HepG2 (cell line): Measurements from ENCODE around the gene YAP1. TPM values are rescaled to one million over a fixed set of nuclear protein-coding genes. Genes with fewer than 3 reads are reported as not detected.

Source experiments
- ATAC-seq: fragments of 200-7000 bp; cut with Tn5 transposase; 3 replicates; pipeline ENCODE4 v1.9.1; 2020; ENCODE audit warnings: mild to moderate bottlenecking, moderate library complexity
- BruUV-seq: library from RNA; stranded (reverse); fragments of 400-500 nt; replicated peaks from 2 replicates; lab custom pipeline; 2021; lab: Mats Ljungman, UMichigan
- CTCF ChIA-PET: fragments of 300-600 bp; formaldehyde crosslinking; extraction: SDS; loops from one replicate; lab custom pipeline; 2021; ENCODE audit warnings: low total read pairs, inconsistent platforms, low intra/inter-chr PET ratio; lab: Yijun Ruan, JAX
- POLR2A ChIA-PET: fragments of 350-600 bp; sonication (Branson Sonifier 250); formaldehyde crosslinking; loops from one replicate; lab custom pipeline; 2020; ENCODE audit warnings: antibody characterized with exemption, inconsistent platforms; lab: Yijun Ruan, JAX
- DNase-seq: peaks from one replicate; pipeline ENCODE4 v3.0.0-alpha.2; 2015; ENCODE audit warnings: low spot score
- FAIRE-seq: peaks from 3 replicates; lab custom pipeline; 2011; peaks lifted over from hg19 to GRCh38; lab: Jason Lieb, UNC
- H2AFZ ChIP-seq: one replicate; pipeline ENCODE4 v1.6.1; 2011; ENCODE audit warnings: low read length, inconsistent platforms
- H3K27ac ChIP-seq: fragments of 300-600 bp; 3 replicates; pipeline ENCODE4 v1.8.0; 2011; ENCODE audit warnings: mixed run types, mild to moderate bottlenecking, mixed read lengths, low read length, inconsistent platforms; ENCODE audit not compliant: insufficient read depth; ENCODE audit errors: extremely low read length
- H3K27me3 ChIP-seq, 2 experiments: fragments of 200-600 bp in 1 of 2; 2 replicates in 1 of 2; 3 replicates in 1 of 2; pipeline versions ENCODE4 v1.6.0 to v1.8.0; 2011; ENCODE audit warnings: low read length in 2 of 2, mild to moderate bottlenecking in 2 of 2, moderate library complexity in 2 of 2, inconsistent platforms in 1 of 2; ENCODE audit not compliant: insufficient read depth in 2 of 2, control insufficient read depth in 1 of 2
- H3K36me3 ChIP-seq, 2 experiments: fragments of 200-600 bp in 1 of 2; replicated peaks in 1 of 2; 2 replicates in 1 of 2; 3 replicates in 1 of 2; pipeline versions ENCODE4 v1.5.1 to v1.8.0; 2011; ENCODE audit warnings: low read length in 2 of 2, inconsistent platforms in 1 of 2; ENCODE audit not compliant: insufficient read depth in 2 of 2, control insufficient read depth in 1 of 2
- H3K4me1 ChIP-seq: 2 replicates; pipeline ENCODE4 v1.5.1; 2012; ENCODE audit warnings: low read length, inconsistent platforms; ENCODE audit not compliant: insufficient read depth
- H3K4me2 ChIP-seq: 2 replicates; pipeline ENCODE4 v1.6.0; 2011; ENCODE audit warnings: low read depth, low read length, inconsistent platforms
- H3K4me3 ChIP-seq, 3 experiments: fragments of 200-600 bp in 1 of 3; sonication (generic), shearing (Covaris generic) in 1 of 3; replicated peaks in 1 of 3; 2 replicates each; pipeline ENCODE4 v1.5.1; 2011 to 2016; ENCODE audit warnings: low read length in 3 of 3, inconsistent platforms in 2 of 3, low read depth in 2 of 3, mild to moderate bottlenecking in 2 of 3, control low read depth in 1 of 3, mixed read lengths in 1 of 3; ENCODE audit not compliant: insufficient read depth in 1 of 3
- H3K79me2 ChIP-seq: one replicate; pipeline ENCODE4 v1.6.1; 2011; ENCODE audit warnings: low read length, inconsistent platforms; ENCODE audit not compliant: insufficient read depth
- H3K9ac ChIP-seq: 2 replicates; pipeline ENCODE4 v1.6.0; 2011; ENCODE audit warnings: mild to moderate bottlenecking, low read depth, low read length, inconsistent platforms; ENCODE audit not compliant: insufficient read depth
- H3K9me3 ChIP-seq: 2 replicates; pipeline ENCODE4 v1.5.1; 2012; ENCODE audit warnings: mild to moderate bottlenecking, low read length
- H4K20me1 ChIP-seq: 2 replicates; pipeline ENCODE4 v1.6.0; 2011; ENCODE audit warnings: inconsistent platforms, mild to moderate bottlenecking, low read length, moderate library complexity; ENCODE audit not compliant: insufficient read depth
- CEBPZ ChIP-seq: IDR thresholded peaks from 2 replicates; pipeline ENCODE4 v1.6.1; 2012; ENCODE audit warnings: low read length, improper control_type of control experiment
- ERF ChIP-seq: IDR thresholded peaks from 2 replicates; pipeline ENCODE4 v1.6.1; 2018; ENCODE audit warnings: missing biosample characterization, missing genetic modification reagents
- NFIC ChIP-seq: IDR thresholded peaks from 2 replicates; pipeline ENCODE4 v1.6.1; 2012; ENCODE audit warnings: mild to moderate bottlenecking, low read length, inconsistent platforms
- ZFP1 ChIP-seq: IDR thresholded peaks from 2 replicates; pipeline ENCODE4 v1.6.1; 2016
- ZKSCAN1 ChIP-seq: fragments of 150-350 bp; IDR thresholded peaks from 2 replicates; pipeline ENCODE4 v1.6.1; 2014; ENCODE audit warnings: low read length
- ZNF678 ChIP-seq: sonication (generic); formaldehyde crosslinking; IDR thresholded peaks from 2 replicates; pipeline ENCODE4 v1.4.0; 2020; ENCODE audit warnings: mild to moderate bottlenecking, missing genetic modification reagents
- ZNF788 ChIP-seq: sonication (generic); formaldehyde crosslinking; IDR thresholded peaks from 2 replicates; pipeline ENCODE4 v1.5.0; 2020; ENCODE audit warnings: mild to moderate bottlenecking, missing genetic modification reagents, borderline replicate concordance
- WGBS: methylation state at CpG from one replicate; pipeline ENCODE4 v1.1.6; 2017; ENCODE audit warnings: low lambda C conversion rate; 5-methylcytosine and 5-hydroxymethylcytosine counted together
- in situ Hi-C: cut with HindIII; loops from 2 replicates; pipeline ENCODE4 v1.10.0; 2017; ENCODE audit warnings: low pct_unique_long_range_greater_than_20kb; ENCODE audit not compliant: extremely low pct_ligation_motif_present
- intact Hi-C: fragments of 100-400 bp; cut with micrococcal nuclease; formaldehyde crosslinking; loops from one replicate; pipeline ENCODE4 v1.10.0; 2022; ENCODE audit not compliant: unreplicated experiment
- polyA plus RNA-seq, 8 experiments: library from polyadenylated mRNA; depleted of rRNA in 3 of 8; stranded (reverse) in 7 of 8; unstranded in 1 of 8; fragments of >200 nt; fragmentation: Illumina TruSeq in 4 of 8; extraction: Trizol in 4 of 8; gene quantifications; 2 replicates each; pipeline versions ENCODE4 v1.2.1 to v1.2.3, GENCODE V29; 2011 to 2016; ENCODE audit warnings: low read depth in 4 of 8, missing spikeins in 1 of 8, mixed read lengths in 1 of 8; ENCODE audit not compliant: insufficient read depth in 1 of 8
- total RNA-seq, 5 experiments: library from RNA; depleted of rRNA; stranded (reverse); fragments of >200 nt; fragmentation: Illumina TruSeq; extraction: Trizol; gene quantifications; 2 replicates each; pipeline ENCODE4 v1.2.3, GENCODE V29; 2016; ENCODE audit warnings: low read depth in 1 of 5

YAP1 gene
- total and polyA plus RNA-seq, 2 of the 13 experiments (the other 11 are each of a cell fraction or from before 2014, with no cell fraction given): 59.5 to 91.0 TPM

- BruUV-seq: no TSS peak
- TF ChIP-seq ZNF788 (CRISPR knock-in tag): no peak
- no peak for TF ChIP-seq ZKSCAN1
- TF ChIP-seq CEBPZ: no peak
- TF ChIP-seq ZNF678 (CRISPR knock-in tag): no peak
- TF ChIP-seq NFIC: no peak
- no peak for TF ChIP-seq ERF (CRISPR knock-in tag)
- TF ChIP-seq ZFP1 (CRISPR knock-in tag): no peak
- TF ChIP-seq, all 625 proteins: peak for 0
- H3K4me2 ChIP-seq: no peak overlapping the region
- H3K4me1 ChIP-seq: peaks cover 54% of the 10 kb centered on the region
- ATAC-seq (no peak), FAIRE-seq (no peak), DNase-seq (no peak)
- H3K79me2 ChIP-seq: no peaks in the 10 kb centered on the region
- no peaks in the 10 kb centered on the region for H4K20me1 ChIP-seq
- 97% methylated on average over 9 of the region's 9 CpGs for WGBS
- no peak overlapping the region for H3K9ac ChIP-seq
- H3K27ac ChIP-seq: peak overlapping the region; percentile 3
- no peak overlapping the region for H2AFZ ChIP-seq
- POLR2A ChIA-PET: interaction anchor here (1.2 kb wide), 1 partner anchor 116 kb away, joined by 5 read pairs; no protein-coding TSS in a partner anchor
- intact Hi-C loops (no loop called here), in situ Hi-C loops (no loop called here)
- no peak overlapping the region for H3K4me3 ChIP-seq
- H3K27me3 ChIP-seq: no peaks in the 10 kb centered on the region
- no peaks in the 10 kb centered on the region for H3K9me3 ChIP-seq
- CTCF ChIA-PET: no interaction called here
- H3K36me3 ChIP-seq: peaks cover 26 to 71% of the 10 kb centered on the region in 2 experiments
Observed at GRCh38 chr11:102226702-102227490, 116.6 kb downstream of the YAP1 start.
